Adipocyte (in vitro differentiated cells): ENCODE data around the gene HOXB5.

Source experiments
- DNase-seq: peaks from one replicate; pipeline ENCODE4 v3.0.0-alpha.2; 2015; ENCODE audit warnings: low read depth
- H3K27me3 ChIP-seq: replicated peaks from 2 replicates; pipeline ENCODE4 v1.7.0; 2013; ENCODE audit warnings: mild to moderate bottlenecking, low read length, moderate library complexity; ENCODE audit not compliant: control insufficient read depth, insufficient read depth
- H3K36me3 ChIP-seq: 2 replicates; pipeline ENCODE4 v1.7.0; 2013; ENCODE audit warnings: low read length, mild to moderate bottlenecking, moderate library complexity; ENCODE audit not compliant: control insufficient read depth, insufficient read depth, severe bottlenecking
- H3K4me1 ChIP-seq: 2 replicates; pipeline ENCODE4 v1.7.0; 2013; ENCODE audit warnings: mild to moderate bottlenecking, low read length, moderate library complexity; ENCODE audit not compliant: control insufficient read depth, insufficient read depth
- H3K4me3 ChIP-seq: 2 replicates; pipeline ENCODE4 v1.7.0; 2013; ENCODE audit warnings: mild to moderate bottlenecking, low read length, moderate library complexity
- H3K9ac ChIP-seq: 2 replicates; pipeline ENCODE4 v1.7.0; 2013; ENCODE audit warnings: mild to moderate bottlenecking, low read length, moderate library complexity
- H3K9me3 ChIP-seq: 2 replicates; pipeline ENCODE4 v1.7.0; 2013; ENCODE audit warnings: mild to moderate bottlenecking, low read length, moderate library complexity; ENCODE audit not compliant: control insufficient read depth

Gene HOXB5

DNA sequence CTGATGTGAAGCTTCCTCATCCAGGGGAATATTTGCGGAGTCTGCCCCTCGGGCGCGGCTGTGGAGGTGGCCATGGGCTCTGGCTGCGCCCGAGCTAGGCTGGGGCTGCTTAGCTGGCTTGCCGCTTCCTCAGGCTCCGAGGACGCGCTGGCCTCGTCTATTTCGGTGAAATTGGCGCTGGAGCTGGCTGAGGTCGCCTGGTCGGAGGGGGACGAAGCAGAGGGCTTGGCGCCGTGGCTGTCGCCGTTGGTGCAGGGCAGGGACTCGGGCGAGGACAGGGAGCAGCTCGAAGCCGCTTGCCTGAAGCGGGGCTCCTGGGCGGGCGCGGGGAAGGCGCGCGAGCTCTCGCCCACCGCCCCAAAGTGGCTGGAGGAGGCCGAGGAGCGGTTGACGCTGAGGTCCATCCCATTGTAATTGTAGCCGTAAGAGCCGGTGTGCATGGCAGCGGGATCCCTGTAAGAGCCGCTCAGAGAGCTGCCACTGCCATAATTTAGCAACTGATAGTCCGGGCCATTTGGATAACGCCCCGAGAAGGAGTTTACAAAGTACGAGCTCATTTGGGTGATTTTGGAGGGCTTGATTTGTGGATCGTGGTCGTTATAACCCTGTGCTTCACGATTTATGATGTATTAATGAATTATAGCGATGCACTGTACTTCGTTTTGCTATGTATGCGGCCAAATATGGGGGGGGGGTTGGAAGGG is at the start of gene HOXB5:
HOXB5 (minus strand) TSS at position 654 of the 704 bp plus-strand sequence; CDS start at position 557, 97 bp downstream.
- Histone ChIP-seq H3K9ac (peak within 1 kb of the TSS; percentile 86), H3K36me3 (peaks cover 22% of the 10 kb centered on the region), H3K27me3 (no peaks in the 10 kb centered on the region), H3K4me3 (peak within 1 kb of the TSS; percentile 78), H3K9me3 (no peaks in the 10 kb centered on the region), H3K4me1 (peaks cover 28% of the 10 kb centered on the region)
- DNase-seq = no peak

DNA sequence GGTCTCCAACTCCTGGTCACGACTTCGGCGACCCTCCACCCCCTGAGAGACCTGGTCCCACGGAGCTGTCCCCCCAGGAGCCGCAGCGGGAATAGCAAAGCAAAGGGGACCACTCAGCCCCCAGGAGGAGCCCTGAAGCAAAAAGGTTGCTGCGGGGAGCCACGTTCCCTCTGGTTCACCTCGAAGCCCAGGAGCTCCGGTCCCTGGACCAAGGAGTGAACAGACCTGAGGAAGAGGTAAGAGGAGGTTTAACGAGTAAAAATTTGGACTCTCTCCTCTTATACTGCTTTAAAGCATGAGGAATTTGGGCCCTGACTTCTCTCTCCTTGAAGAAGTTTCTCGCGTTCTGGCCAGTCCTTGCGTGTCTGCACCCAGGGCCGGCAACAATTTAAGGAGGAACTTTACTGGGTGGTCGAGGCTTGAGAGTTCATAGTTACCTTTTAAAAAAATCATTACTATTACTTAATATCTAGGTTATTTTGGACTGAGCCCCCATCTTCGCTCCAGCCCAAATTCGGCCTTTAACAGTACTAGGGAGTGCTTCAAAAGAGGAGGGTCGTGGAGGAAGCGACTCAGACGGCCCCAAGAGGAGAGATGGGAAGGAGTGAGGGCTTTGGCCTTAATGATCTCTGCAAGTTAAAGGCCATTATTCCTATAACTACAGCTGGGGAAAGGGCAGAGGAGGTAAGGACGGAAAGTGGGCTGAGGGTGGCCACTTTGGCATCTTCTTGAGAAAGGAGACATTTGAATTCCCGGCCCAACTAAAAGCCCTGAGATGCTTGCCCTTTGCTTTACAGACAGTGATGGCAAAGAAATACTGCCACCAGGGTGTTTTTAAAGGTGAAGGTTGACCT is 49.5 kb upstream of the HOXB5 start:
- Histone ChIP-seq H3K4me3 (no peak overlapping the region), H3K36me3 (no peaks in the 10 kb centered on the region), H3K4me1 (no peaks in the 10 kb centered on the region), H3K9ac (no peak overlapping the region), H3K27me3 (peaks cover 91% of the 10 kb centered on the region), H3K9me3 (peaks cover 5% of the 10 kb centered on the region)
- no peak for DNase-seq

DNA sequence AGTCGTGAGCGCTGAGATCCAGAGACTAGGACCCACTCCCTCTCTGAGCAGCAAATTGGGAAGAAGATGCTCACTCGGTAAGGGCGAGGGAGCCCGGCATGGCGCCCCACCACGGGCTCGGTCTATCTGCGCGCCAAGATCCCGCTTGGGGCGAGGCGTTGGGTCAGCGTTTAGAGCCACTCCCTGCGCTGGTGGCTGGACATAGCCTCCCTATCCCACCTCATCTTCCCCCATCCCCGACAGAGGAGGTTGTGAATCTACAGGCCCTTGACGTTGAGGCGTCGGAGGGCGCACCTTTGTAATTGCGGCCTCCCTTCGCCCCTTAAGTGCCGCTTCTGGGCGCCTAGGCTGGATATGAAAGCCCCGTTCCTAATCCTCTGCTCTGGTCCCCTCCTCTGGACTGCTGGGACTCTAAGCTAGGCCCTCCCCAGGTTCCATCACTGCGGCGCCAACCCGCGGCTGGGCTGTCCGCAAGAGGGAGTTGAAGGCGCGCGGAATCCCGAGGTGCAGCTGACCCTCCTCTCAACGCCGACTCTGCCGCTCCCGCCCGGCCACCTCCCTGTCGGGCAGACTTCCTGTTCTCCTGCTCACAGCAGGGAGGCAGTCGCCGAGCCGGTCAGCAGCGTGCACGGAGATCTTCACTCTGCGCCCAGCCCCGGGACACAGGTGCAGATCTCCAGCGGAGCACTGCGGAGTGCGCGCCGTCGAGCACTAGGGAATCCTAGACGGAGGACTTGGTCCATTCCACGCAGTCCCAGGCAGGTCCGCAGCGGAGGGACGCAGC is 48.7 kb upstream of the HOXB5 start:
- H3K27me3 ChIP-seq = peaks cover 91% of the 10 kb centered on the region
- no peak overlapping the region for H3K9ac ChIP-seq
- no peak for DNase-seq
- no peaks in the 10 kb centered on the region for H3K36me3 ChIP-seq
- peaks cover 5% of the 10 kb centered on the region for H3K9me3 ChIP-seq
- H3K4me3 ChIP-seq = no peak overlapping the region
- no peaks in the 10 kb centered on the region for H3K4me1 ChIP-seq

- Histone ChIP-seq H3K4me3 (no peak overlapping the region), H3K9me3 (peaks cover 5% of the 10 kb centered on the region), H3K9ac (no peak overlapping the region), H3K27me3 (peaks cover 94% of the 10 kb centered on the region), H3K36me3 (no peaks in the 10 kb centered on the region), H3K4me1 (no peaks in the 10 kb centered on the region)
- DNase-seq = no peak
Measured at GRCh38 chr17:48641541-48642058, 48.0 kb upstream of the HOXB5 start.

DNA sequence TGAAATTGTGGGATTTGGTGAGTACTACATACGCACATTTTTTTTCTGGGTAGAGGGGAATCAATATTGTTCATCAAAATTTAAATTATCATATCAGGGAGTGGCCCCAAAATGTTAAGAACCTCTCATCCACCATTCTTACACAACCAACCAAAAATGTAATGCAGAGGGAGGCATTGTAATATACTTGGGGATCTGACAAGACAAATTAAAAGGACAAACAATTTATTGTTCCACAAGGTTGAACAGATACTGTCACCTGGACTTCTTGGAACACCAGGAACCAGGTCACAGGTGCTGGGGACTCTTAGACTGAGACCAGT is 47.2 kb upstream of the HOXB5 start:
- no peak for DNase-seq
- no peak overlapping the region for H3K4me3 ChIP-seq
- H3K4me1 ChIP-seq = no peaks in the 10 kb centered on the region
- peaks cover 96% of the 10 kb centered on the region for H3K27me3 ChIP-seq
- H3K36me3 ChIP-seq = no peaks in the 10 kb centered on the region
- peaks cover 5% of the 10 kb centered on the region for H3K9me3 ChIP-seq
- no peak overlapping the region for H3K9ac ChIP-seq

GRCh38 chr17:48639982-48640857 is 46.6 kb upstream of the HOXB5 start:
- H3K27me3 ChIP-seq = peaks cover 96% of the 10 kb centered on the region
- no peak overlapping the region for H3K4me3 ChIP-seq
- no peak for DNase-seq
- H3K4me1 ChIP-seq = no peaks in the 10 kb centered on the region
- H3K9ac ChIP-seq = no peak overlapping the region
- peaks cover 5% of the 10 kb centered on the region for H3K9me3 ChIP-seq
- no peaks in the 10 kb centered on the region for H3K36me3 ChIP-seq

- Histone ChIP-seq H3K4me3 (no peak overlapping the region), H3K27me3 (peaks cover 96% of the 10 kb centered on the region), H3K36me3 (no peaks in the 10 kb centered on the region), H3K9me3 (peaks cover 5% of the 10 kb centered on the region), H3K9ac (no peak overlapping the region), H3K4me1 (no peaks in the 10 kb centered on the region)
- DNase-seq = no peak
Measured at GRCh38 chr17:48639136-48639535, 45.6 kb upstream of the HOXB5 start.

- H3K4me1 ChIP-seq = no peaks in the 10 kb centered on the region
- H3K27me3 ChIP-seq = peaks cover 97% of the 10 kb centered on the region
- no peak overlapping the region for H3K4me3 ChIP-seq
- DNase-seq = no peak
- no peaks in the 10 kb centered on the region for H3K36me3 ChIP-seq
- H3K9ac ChIP-seq = no peak overlapping the region
- peaks cover 5% of the 10 kb centered on the region for H3K9me3 ChIP-seq
Measured at GRCh38 chr17:48637323-48638260, 44.0 kb upstream of the HOXB5 start.

DNA sequence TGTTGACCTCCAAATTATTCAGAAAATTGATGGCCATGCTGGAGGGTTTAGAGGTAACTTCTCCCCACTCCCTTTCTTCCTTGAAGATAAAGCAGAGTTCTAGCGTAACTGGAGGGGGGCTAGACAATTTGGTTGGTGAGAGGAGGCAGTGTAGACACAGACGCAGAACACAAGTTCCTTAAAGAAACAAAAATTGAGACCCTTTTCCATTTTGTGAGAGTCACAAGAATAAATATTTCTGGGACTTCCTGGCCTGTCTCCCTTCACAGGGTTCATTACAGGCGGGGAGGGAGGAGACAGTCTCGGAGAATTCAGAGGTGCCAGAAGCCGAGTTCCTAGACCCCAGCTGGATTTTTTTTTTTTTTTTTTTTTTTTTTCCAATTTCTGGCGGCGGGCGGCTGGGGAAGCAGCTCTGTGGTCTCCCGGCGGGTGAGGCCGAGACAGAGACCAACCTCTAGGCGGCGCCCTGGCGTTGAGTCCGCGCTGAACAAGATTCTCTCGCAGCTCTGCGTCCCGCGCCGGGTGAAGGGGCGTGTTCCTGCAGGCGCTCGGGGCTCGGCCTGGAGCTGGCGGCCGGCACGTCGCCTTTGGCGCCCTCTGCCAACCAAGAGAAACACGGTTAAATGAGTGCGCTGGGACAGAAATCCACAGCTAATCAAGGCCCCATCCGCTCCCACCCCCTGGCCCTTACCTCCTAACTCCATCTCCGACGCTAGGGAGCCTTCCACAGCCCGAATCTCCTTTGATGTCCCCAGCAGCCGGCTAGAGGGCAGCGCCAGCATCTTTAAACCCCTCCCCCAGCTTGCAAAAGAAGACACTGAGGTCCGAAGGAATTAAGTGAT is 42.8 kb upstream of the HOXB5 start:
- Histone ChIP-seq H3K27me3 (peaks cover 97% of the 10 kb centered on the region), H3K9me3 (peaks cover 5% of the 10 kb centered on the region), H3K9ac (no peak overlapping the region), H3K4me3 (no peak overlapping the region), H3K4me1 (no peaks in the 10 kb centered on the region), H3K36me3 (no peaks in the 10 kb centered on the region)
- DNase-seq = peak; percentile 60
